Upper lobe of left lung (tissue), 4 donors: ENCODE results near the gene POMC.

Experiments used
- EP300 ChIP-seq, 4 donors: sonication (generic); formaldehyde crosslinking; IDR thresholded peaks; one replicate each; pipeline ENCODE4 v1.5.1; 2017; ENCODE audit warnings: antibody characterized with exemption in 4 of 4, control low read depth in 2 of 4
- TF ChIP-seq, protein P1 (sequence below), 6 experiments: fragments of 450-650 bp in 4 of 6; fragments of 200-600 bp in 2 of 6; sonication (generic) in 2 of 6; IDR thresholded peaks; one replicate each; pipeline ENCODE4 v1.5.1; 2016 to 2019; ENCODE audit warnings: antibody characterized with exemption in 6 of 6

DNA sequence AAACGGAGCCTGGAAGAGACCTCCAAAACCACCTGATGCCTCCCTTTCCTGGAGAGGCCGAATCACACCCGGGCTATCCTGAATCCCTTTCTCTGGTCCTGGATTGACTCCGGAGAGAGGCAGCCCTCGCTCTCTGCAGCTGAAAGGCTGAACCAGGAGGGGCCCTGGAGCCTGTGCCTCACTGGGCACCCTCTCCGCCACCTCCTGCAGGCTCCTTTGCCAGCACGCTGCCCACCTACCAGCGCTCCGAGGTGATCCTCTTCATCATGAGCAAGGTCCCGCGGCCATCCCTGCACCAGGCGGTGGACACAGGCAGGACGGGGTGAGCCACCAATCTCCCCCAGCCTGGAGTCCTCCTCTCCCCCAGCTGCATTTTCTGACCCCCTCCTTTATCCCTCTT is 35.7 kb downstream of the POMC start:
- TF ChIP-seq, protein P1, sequence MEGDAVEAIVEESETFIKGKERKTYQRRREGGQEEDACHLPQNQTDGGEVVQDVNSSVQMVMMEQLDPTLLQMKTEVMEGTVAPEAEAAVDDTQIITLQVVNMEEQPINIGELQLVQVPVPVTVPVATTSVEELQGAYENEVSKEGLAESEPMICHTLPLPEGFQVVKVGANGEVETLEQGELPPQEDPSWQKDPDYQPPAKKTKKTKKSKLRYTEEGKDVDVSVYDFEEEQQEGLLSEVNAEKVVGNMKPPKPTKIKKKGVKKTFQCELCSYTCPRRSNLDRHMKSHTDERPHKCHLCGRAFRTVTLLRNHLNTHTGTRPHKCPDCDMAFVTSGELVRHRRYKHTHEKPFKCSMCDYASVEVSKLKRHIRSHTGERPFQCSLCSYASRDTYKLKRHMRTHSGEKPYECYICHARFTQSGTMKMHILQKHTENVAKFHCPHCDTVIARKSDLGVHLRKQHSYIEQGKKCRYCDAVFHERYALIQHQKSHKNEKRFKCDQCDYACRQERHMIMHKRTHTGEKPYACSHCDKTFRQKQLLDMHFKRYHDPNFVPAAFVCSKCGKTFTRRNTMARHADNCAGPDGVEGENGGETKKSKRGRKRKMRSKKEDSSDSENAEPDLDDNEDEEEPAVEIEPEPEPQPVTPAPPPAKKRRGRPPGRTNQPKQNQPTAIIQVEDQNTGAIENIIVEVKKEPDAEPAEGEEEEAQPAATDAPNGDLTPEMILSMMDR (IDR thresholded peaks at IDR 0.05) = no peak
- no peak for TF ChIP-seq EP300 (IDR thresholded peaks at IDR 0.05)
